Fibroblast of lung (primary cell): ENCODE results near the gene ZIC3. TPM values are rescaled to one million over a fixed set of nuclear protein-coding genes. Genes with fewer than 3 reads are reported as not detected.

Experiments used
- DNase-seq, 2 donors: peaks; one replicate each; pipeline versions ENCODE4 v3.0.0 to v3.0.0-alpha.2; 2010; ENCODE audit warnings: low read depth in 2 of 2
- H2AFZ ChIP-seq: 2 replicates; pipeline ENCODE4 v1.5.1; 2012; ENCODE audit warnings: low read length, control low read depth, inconsistent platforms
- H3K27ac ChIP-seq: 2 replicates; pipeline ENCODE4 v1.5.1; 2011; ENCODE audit warnings: low read length, control low read depth; ENCODE audit not compliant: insufficient read depth
- H3K27me3 ChIP-seq: 2 replicates; pipeline ENCODE4 v1.5.1; 2011; ENCODE audit warnings: mild to moderate bottlenecking, low read length; ENCODE audit not compliant: control insufficient read depth, insufficient read depth
- H3K36me3 ChIP-seq: 2 replicates; pipeline ENCODE4 v1.5.1; 2011; ENCODE audit warnings: low read length; ENCODE audit not compliant: control insufficient read depth, insufficient read depth
- H3K4me1 ChIP-seq: 2 replicates; pipeline ENCODE4 v1.5.1; 2011; ENCODE audit warnings: low read length; ENCODE audit not compliant: control insufficient read depth, insufficient read depth; ENCODE audit errors: extremely low read depth
- H3K4me2 ChIP-seq: 2 replicates; pipeline ENCODE4 v1.5.1; 2011; ENCODE audit warnings: low read length, control low read depth; ENCODE audit not compliant: insufficient read depth; ENCODE audit errors: extremely low read depth
- H3K4me3 ChIP-seq, 4 experiments: fragments of 200-600 bp in 1 of 4; sonication (generic) in 1 of 4; replicated peaks in 1 of 4; 2 replicates each; pipeline ENCODE4 v1.5.1; 2011 to 2016; ENCODE audit warnings: low read length in 4 of 4, low read depth in 3 of 4, mild to moderate bottlenecking in 3 of 4, control low read depth in 2 of 4, inconsistent platforms in 1 of 4, mixed read lengths in 1 of 4; ENCODE audit not compliant: insufficient read depth in 1 of 4; ENCODE audit errors: control extremely low read depth in 1 of 4
- H3K79me2 ChIP-seq: 2 replicates; pipeline ENCODE4 v1.5.1; 2012; ENCODE audit warnings: mild to moderate bottlenecking, low read length, inconsistent platforms; ENCODE audit not compliant: control insufficient read depth, insufficient read depth
- H3K9ac ChIP-seq: 2 replicates; pipeline ENCODE4 v1.5.1; 2011; ENCODE audit warnings: mild to moderate bottlenecking, low read length, control low read depth; ENCODE audit not compliant: insufficient read depth
- H3K9me3 ChIP-seq: 2 replicates; pipeline ENCODE4 v1.5.1; 2012; ENCODE audit warnings: low read depth, low read length; ENCODE audit not compliant: control insufficient read depth, insufficient read depth
- H4K20me1 ChIP-seq: 2 replicates; pipeline ENCODE4 v1.5.1; 2011; ENCODE audit warnings: low read length; ENCODE audit not compliant: control insufficient read depth, insufficient read depth; ENCODE audit errors: extremely low read depth
- EZH2 ChIP-seq: IDR thresholded peaks from 2 replicates; pipeline ENCODE4 v1.5.1; 2012; ENCODE audit warnings: low read length, control low read depth, mild to moderate bottlenecking; ENCODE audit errors: missing control alignments
- polyA plus RNA-seq, 2 donors: library from polyadenylated mRNA; depleted of rRNA in 1 of 2; stranded (reverse) in 1 of 2; unstranded in 1 of 2; fragments of >200 nt; gene quantifications; 2 replicates each; pipeline ENCODE4 v1.2.1, GENCODE V29; 2011 to 2012; ENCODE audit warnings: missing spikeins in 1 of 2
- total RNA-seq: library from RNA; depleted of rRNA; stranded (reverse); fragments of >200 nt; gene quantifications from 2 replicates; pipeline ENCODE4 v1.2.1, GENCODE V29; 2014
- TF ChIP-seq, protein P1 (sequence below), 2 donors: IDR thresholded peaks in 1 of 2; conservative IDR thresholded peaks in 1 of 2; 1 replicate in 1 of 2; 2 replicates in 1 of 2; pipeline ENCODE4 v1.5.1; 2011 to 2012; ENCODE audit warnings: low read length in 2 of 2, control low read depth in 1 of 2, inconsistent platforms in 1 of 2, low read depth in 1 of 2, mild to moderate bottlenecking in 1 of 2

ZIC3 gene
- total and polyA plus RNA-seq, 2 donors (not counting 1 experiment from before 2014, with no cell fraction given) = not detected

DNA sequence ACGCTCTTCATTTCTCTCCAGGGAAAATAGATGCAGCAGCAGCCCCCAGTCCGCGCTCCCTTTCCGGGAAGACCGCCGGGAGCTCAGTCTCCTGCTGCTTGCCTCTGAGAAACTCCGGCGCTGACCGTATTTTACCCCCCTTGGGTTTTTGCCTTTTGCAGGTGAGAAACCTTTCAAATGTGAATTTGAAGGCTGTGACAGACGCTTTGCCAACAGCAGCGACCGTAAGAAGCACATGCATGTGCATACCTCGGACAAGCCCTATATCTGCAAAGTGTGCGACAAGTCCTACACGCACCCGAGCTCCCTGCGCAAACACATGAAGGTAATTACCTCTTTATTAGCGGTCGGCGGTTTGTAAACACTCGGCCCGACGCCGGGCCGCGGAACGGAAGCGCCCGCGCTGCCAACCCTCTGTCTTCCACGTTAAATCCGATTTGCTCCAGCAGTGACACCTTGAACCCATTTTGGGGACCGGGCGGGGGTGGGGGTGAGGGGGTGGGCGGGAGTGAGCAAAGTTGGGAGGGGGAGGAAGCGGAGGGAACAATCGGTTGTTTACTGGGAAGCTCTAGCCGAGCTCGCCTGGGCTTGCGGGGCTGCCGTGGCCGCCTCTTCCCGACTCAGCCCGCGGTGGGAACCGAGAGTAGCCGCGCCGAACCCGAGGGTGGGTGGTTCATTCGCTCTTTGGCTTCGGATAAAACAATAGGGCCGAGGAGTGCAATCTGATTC, 3.0 kb downstream of the ZIC3 start:
- no peak overlapping the region for H3K4me3 ChIP-seq
- no peaks in the 10 kb centered on the region for H3K4me1 ChIP-seq
- no peaks in the 10 kb centered on the region for H4K20me1 ChIP-seq
- H3K27ac ChIP-seq = no peak overlapping the region
- H3K9ac ChIP-seq = no peak overlapping the region
- H3K9me3 ChIP-seq = no peaks in the 10 kb centered on the region
- H3K27me3 ChIP-seq = peaks cover 10% of the 10 kb centered on the region
- no peak overlapping the region for H2AFZ ChIP-seq
- no peak for TF ChIP-seq EZH2
- TF ChIP-seq, protein P1, sequence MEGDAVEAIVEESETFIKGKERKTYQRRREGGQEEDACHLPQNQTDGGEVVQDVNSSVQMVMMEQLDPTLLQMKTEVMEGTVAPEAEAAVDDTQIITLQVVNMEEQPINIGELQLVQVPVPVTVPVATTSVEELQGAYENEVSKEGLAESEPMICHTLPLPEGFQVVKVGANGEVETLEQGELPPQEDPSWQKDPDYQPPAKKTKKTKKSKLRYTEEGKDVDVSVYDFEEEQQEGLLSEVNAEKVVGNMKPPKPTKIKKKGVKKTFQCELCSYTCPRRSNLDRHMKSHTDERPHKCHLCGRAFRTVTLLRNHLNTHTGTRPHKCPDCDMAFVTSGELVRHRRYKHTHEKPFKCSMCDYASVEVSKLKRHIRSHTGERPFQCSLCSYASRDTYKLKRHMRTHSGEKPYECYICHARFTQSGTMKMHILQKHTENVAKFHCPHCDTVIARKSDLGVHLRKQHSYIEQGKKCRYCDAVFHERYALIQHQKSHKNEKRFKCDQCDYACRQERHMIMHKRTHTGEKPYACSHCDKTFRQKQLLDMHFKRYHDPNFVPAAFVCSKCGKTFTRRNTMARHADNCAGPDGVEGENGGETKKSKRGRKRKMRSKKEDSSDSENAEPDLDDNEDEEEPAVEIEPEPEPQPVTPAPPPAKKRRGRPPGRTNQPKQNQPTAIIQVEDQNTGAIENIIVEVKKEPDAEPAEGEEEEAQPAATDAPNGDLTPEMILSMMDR (conservative IDR thresholded peaks at IDR 0.05 in 1 of 2, IDR thresholded peaks at IDR 0.05 in 1 of 2; ENCODE audit: low read depth in 1 of 2, low read length in 2 of 2) = no peak
- no peak for DNase-seq
- no peaks in the 10 kb centered on the region for H3K36me3 ChIP-seq
- no peak overlapping the region for H3K4me2 ChIP-seq
- H3K79me2 ChIP-seq = no peaks in the 10 kb centered on the region

DNA sequence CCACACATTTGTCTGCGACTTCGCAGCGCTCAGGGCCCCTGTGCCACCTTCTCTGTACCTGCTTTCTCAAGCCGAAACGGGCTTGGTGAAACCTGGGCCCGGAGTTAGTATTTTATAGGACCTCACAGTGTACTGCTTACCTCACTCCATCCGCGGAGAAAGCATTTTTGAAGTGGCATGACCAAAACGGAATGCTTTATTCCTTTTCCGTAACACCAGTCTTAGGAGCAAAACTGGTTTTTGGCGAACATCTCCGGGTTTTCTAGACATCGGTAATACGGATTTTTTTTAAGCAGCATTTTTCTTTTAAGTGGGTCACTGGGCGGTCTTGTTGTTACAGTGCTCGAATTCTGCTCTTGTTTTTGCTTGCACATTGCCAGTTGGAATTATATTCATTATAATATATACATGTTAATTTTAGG, 3.6 kb downstream of the ZIC3 start:
- no peaks in the 10 kb centered on the region for H3K9me3 ChIP-seq
- H3K4me2 ChIP-seq = no peak overlapping the region
- no peaks in the 10 kb centered on the region for H3K4me1 ChIP-seq
- no peaks in the 10 kb centered on the region for H3K36me3 ChIP-seq
- H3K79me2 ChIP-seq = no peaks in the 10 kb centered on the region
- H3K27ac ChIP-seq = no peak overlapping the region
- peaks cover 10% of the 10 kb centered on the region for H3K27me3 ChIP-seq
- no peak overlapping the region for H2AFZ ChIP-seq
- no peak for DNase-seq
- H4K20me1 ChIP-seq = no peaks in the 10 kb centered on the region
- TF ChIP-seq, protein P1 (conservative IDR thresholded peaks at IDR 0.05 in 1 of 2, IDR thresholded peaks at IDR 0.05 in 1 of 2; ENCODE audit: low read depth in 1 of 2, low read length in 2 of 2) = no peak
- no peak for TF ChIP-seq EZH2
- no peak overlapping the region for H3K9ac ChIP-seq
- H3K4me3 ChIP-seq = no peak overlapping the region

DNA sequence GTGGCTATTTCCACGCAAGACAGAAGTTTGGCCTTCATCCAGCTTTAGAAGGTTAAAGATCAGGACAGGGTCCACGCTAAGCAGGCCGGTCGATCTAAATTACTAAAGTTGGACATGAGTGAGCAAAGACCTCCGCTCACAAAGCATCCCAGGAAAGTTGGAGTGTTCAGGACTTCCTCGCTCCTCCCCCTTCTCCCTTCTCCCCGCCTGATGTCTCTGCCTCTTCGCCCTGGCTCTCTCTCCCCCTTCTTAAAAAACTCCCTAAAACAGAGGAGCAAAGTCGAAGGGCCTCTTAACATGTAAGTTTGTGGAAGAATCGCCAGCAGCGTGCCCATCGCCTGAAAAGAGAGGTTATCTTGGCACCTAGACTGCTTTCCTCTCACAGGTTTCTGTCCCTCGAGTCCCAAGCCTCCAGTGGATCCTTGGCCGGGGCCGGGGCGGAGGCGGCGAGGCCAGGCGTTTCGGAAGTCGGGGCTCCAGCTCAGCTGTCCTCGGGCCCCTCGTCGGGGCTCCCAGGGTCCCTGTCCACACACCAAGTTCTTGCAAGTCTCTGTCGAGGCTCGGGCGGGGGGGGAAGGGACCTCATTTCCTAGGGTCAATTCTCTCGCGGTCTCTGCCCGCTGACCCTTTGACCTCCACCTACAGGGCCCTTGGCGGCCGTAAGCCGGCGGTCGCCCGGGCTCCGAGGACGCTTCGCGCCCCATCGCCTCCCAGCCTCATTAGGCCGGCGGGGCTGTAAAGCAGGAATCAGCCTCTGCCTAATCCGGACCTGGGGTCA, 7.6 kb downstream of the ZIC3 start:
- no peaks in the 10 kb centered on the region for H3K79me2 ChIP-seq
- no peaks in the 10 kb centered on the region for H3K4me1 ChIP-seq
- H2AFZ ChIP-seq = no peak overlapping the region
- TF ChIP-seq, protein P1 (conservative IDR thresholded peaks at IDR 0.05 in 1 of 2, IDR thresholded peaks at IDR 0.05 in 1 of 2; ENCODE audit: low read depth in 1 of 2, low read length in 2 of 2) = no peak
- no peak for TF ChIP-seq EZH2
- no peak overlapping the region for H3K9ac ChIP-seq
- H3K4me2 ChIP-seq = no peak overlapping the region
- no peak overlapping the region for H3K4me3 ChIP-seq
- H3K27ac ChIP-seq = no peak overlapping the region
- H3K9me3 ChIP-seq = no peaks in the 10 kb centered on the region
- H3K27me3 ChIP-seq = no peaks in the 10 kb centered on the region
- no peak for DNase-seq
- H3K36me3 ChIP-seq = no peaks in the 10 kb centered on the region
- no peaks in the 10 kb centered on the region for H4K20me1 ChIP-seq
